KMS-11 (cell line): Measurements from ENCODE around the gene RUNX3.

Experiments used
- H2AFZ ChIP-seq: fragments of 200-600 bp; sonication (generic); 2 replicates; pipeline ENCODE4 v1.6.1; 2016; ENCODE audit warnings: antibody characterized with exemption, mixed run types, low read depth
- H3K27ac ChIP-seq: fragments of 200-600 bp; sonication (generic); 2 replicates; pipeline ENCODE4 v1.6.1; 2016; ENCODE audit warnings: mild to moderate bottlenecking, mixed run types
- H3K27me3 ChIP-seq: fragments of 200-600 bp; sonication (generic); 2 replicates; pipeline ENCODE4 v1.6.1; 2017; ENCODE audit warnings: mild to moderate bottlenecking, low read depth, mixed run types, moderate library complexity; ENCODE audit not compliant: insufficient read depth
- H3K36me3 ChIP-seq: fragments of 200-600 bp; sonication (generic); 2 replicates; pipeline ENCODE4 v1.6.1; 2017; ENCODE audit warnings: mild to moderate bottlenecking, mixed run types; ENCODE audit not compliant: insufficient read depth
- H3K4me1 ChIP-seq: fragments of 200-600 bp; sonication (generic); 2 replicates; pipeline ENCODE4 v1.6.1; 2016; ENCODE audit warnings: mild to moderate bottlenecking, low read depth, mixed run types; ENCODE audit not compliant: poor library complexity, severe bottlenecking
- H3K4me2 ChIP-seq: fragments of 200-600 bp; sonication (generic); 2 replicates; pipeline ENCODE4 v1.7.0; 2016; ENCODE audit warnings: mild to moderate bottlenecking, mixed run types
- H3K4me3 ChIP-seq: fragments of 200-600 bp; sonication (generic); IDR thresholded peaks from 2 replicates; pipeline ENCODE4 v1.6.1; 2017; ENCODE audit warnings: low read depth, low read length, mixed read lengths; ENCODE audit not compliant: insufficient read depth
- H3K79me2 ChIP-seq: fragments of 200-600 bp; sonication (generic); 2 replicates; pipeline ENCODE4 v1.6.1; 2016; ENCODE audit warnings: low read depth, mixed run types; ENCODE audit not compliant: insufficient read depth
- H3K9ac ChIP-seq: fragments of 200-600 bp; sonication (generic); 2 replicates; pipeline ENCODE4 v1.6.1; 2016; ENCODE audit warnings: mild to moderate bottlenecking, mixed run types
- H4K20me1 ChIP-seq: fragments of 200-600 bp; sonication (generic); 2 replicates; pipeline ENCODE4 v1.6.1; 2016; ENCODE audit warnings: mild to moderate bottlenecking, mixed run types; ENCODE audit not compliant: insufficient read depth
- CTCF ChIP-seq: fragments of 200-600 bp; sonication (generic); conservative IDR thresholded peaks from 2 replicates; pipeline ENCODE4 v1.6.1; 2017; ENCODE audit warnings: low read depth, mild to moderate bottlenecking, antibody characterized with exemption, low read length, moderate library complexity, mixed read lengths

RUNX3 gene

GRCh38 chr1:24954631-24955030, 24.6 kb upstream of the RUNX3 start:
- no peak for TF ChIP-seq CTCF
- no peaks in the 10 kb centered on the region for H3K36me3 ChIP-seq
- H2AFZ ChIP-seq, result no peak overlapping the region
- H3K27ac ChIP-seq, result no peak overlapping the region
- H3K9ac ChIP-seq, result no peak overlapping the region
- no peaks in the 10 kb centered on the region for H4K20me1 ChIP-seq
- no peak overlapping the region for H3K4me3 ChIP-seq
- no peaks in the 10 kb centered on the region for H3K79me2 ChIP-seq
- H3K4me1 ChIP-seq, result no peaks in the 10 kb centered on the region
- no peak overlapping the region for H3K4me2 ChIP-seq
- no peaks in the 10 kb centered on the region for H3K27me3 ChIP-seq

GRCh38 chr1:24954022-24954421, 23.9 kb upstream of the RUNX3 start:
- no peak overlapping the region for H2AFZ ChIP-seq
- H3K9ac ChIP-seq, result no peak overlapping the region
- TF ChIP-seq CTCF, result no peak
- no peaks in the 10 kb centered on the region for H3K27me3 ChIP-seq
- no peaks in the 10 kb centered on the region for H4K20me1 ChIP-seq
- H3K4me2 ChIP-seq, result no peak overlapping the region
- H3K36me3 ChIP-seq, result no peaks in the 10 kb centered on the region
- no peaks in the 10 kb centered on the region for H3K4me1 ChIP-seq
- no peak overlapping the region for H3K27ac ChIP-seq
- H3K4me3 ChIP-seq, result no peak overlapping the region
- no peaks in the 10 kb centered on the region for H3K79me2 ChIP-seq

- Histone ChIP-seq H4K20me1 (no peaks in the 10 kb centered on the region), H3K4me3 (no peak overlapping the region), H2AFZ (no peak overlapping the region), H3K27me3 (no peaks in the 10 kb centered on the region), H3K79me2 (no peaks in the 10 kb centered on the region), H3K36me3 (no peaks in the 10 kb centered on the region), H3K4me1 (peaks cover 8% of the 10 kb centered on the region), H3K4me2 (no peak overlapping the region), H3K9ac (no peak overlapping the region), H3K27ac (no peak overlapping the region)
- TF ChIP-seq CTCF, result no peak
Observed at GRCh38 chr1:24952413-24952841, 22.4 kb upstream of the RUNX3 start.

- Histone ChIP-seq H3K4me3 (no peak overlapping the region), H3K36me3 (no peaks in the 10 kb centered on the region), H3K4me1 (peaks cover 10% of the 10 kb centered on the region), H2AFZ (no peak overlapping the region), H3K4me2 (no peak overlapping the region), H3K79me2 (no peaks in the 10 kb centered on the region), H4K20me1 (no peaks in the 10 kb centered on the region), H3K9ac (no peak overlapping the region), H3K27ac (no peak overlapping the region), H3K27me3 (no peaks in the 10 kb centered on the region)
- TF ChIP-seq CTCF, result no peak
Observed at GRCh38 chr1:24951810-24952412, 21.8 kb upstream of the RUNX3 start.
